T-helper 1 cell (primary cell): ENCODE results near the gene KIF23.
A peak's percentile ranks its signal among the peaks of the same experiment; 100 is the strongest.

Experiments used
- DNase-seq, 5 donors: peaks; one replicate each; pipeline ENCODE4 v3.0.0-alpha.2; 2012 to 2020

The KIF23 gene

DNA sequence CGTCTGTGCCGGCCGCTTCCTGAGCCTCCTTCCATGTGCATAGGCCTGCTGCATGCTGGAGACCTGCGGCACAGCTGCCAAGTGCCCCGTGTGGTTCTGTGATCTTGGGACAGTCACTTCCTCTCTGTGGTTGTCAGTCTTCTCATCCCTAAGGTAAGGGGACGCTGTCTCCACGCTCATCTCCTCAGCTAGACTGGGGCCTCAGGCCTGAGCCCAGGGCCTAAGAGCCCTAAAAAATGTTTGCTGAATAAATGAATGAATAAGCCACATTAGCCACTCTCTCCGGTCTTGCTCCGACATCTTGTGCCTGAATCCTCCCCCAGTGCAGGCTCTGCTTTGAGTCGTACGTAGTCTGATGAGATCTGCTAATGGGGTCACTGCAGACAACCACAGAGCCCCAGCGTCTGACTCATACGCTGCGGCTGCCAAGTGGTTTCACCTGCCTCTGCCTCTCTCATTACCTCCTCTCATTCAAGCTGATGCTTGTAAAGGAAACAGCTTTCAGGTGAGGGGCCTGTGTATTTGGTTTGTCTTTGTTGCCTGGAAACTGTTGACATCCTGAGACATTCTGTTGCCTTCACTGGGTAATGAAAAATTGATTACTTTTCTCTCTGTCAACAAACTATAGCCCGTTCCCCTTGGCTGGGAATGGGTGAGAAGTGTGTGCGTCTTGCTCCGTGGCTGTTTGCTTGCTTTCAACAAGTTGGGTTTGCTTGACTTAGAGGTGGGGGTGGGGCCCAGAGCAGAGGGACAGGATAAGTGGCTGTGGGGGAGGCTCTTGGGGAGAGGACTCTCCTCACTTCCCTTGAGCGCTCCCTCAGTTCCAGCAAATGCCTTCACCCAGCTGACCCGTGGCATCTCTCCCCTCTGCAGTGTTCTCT lies 54.3 kb downstream of the KIF23 start:
- peak; percentile 68 to 83 (median 80) for DNase-seq

DNA sequence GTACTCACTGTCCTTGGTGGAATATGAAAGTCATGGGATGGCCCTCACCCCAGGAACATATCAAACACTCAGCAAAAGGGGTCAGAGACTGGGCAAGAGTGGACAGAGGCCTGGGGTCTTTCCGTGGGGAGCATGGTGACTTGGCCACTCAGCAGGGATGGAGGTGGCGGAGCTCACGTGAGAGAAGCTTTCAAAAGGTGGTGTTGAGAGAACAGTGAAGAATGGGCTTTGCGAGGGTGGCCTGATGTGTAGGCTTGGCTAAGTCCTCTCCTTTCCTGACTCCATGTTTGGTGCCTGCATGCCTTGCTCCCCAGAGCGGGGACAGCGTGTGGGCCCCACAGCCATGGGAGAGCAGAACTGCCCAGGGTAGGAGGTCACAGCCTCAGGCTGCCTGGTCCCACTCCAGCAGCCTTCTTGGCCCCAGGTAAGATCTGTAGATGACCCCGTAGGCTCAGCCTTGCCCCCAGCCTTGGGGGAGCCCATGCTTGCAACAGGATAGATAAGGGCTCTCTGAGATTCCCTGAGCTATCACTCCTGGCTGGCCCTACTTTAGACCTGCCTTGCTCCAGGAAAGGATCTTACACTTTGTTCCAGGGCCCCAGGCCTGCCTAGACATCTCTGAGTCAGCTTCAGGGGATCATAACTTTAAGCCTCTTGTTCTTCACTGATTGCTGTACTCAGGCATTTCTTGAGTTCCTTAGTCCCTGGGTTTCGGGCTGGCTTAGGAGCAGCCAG lies 55.5 kb downstream of the KIF23 start:
- no peak for DNase-seq

DNA sequence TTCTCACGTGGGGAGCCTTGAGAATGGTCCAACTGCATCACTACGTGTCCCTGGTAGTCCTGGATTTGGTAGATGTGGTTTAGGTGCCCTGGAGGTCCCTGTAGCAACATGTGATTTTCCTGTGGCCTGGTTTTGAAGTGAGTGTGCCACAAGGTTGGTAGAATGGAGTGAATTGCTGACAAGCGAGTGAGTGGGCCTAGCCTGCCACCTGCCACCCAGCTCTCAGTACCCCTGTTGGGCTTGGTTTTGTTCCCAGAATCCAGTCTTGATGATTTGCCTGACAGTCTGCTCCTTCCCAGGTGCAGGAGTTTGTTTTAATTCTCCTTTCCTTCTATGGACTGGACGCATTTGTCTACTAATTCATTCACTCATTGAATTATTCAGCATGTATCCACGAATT lies 57.9 kb downstream of the KIF23 start:
- DNase-seq, result no peak

DNA sequence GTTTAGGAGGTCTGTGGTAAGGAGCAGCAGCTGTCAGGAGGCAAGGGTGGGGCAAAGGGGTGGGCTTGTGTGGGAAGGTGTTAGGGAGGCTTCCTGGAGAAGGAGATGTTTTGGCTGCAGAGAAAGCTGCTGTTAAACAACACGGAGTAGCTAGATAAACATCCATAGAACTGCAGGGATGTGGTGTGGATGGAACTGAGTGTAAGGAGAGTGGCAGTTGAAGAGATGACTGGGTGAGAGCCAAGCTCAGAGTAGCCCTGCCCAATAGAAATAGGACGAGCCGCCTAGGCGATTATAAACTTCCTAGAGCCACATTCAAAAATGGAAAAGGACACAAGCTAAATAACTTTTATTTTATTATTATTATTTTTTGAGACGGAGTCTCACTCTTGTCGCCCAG lies 58.4 kb downstream of the KIF23 start:
- no peak for DNase-seq

DNA sequence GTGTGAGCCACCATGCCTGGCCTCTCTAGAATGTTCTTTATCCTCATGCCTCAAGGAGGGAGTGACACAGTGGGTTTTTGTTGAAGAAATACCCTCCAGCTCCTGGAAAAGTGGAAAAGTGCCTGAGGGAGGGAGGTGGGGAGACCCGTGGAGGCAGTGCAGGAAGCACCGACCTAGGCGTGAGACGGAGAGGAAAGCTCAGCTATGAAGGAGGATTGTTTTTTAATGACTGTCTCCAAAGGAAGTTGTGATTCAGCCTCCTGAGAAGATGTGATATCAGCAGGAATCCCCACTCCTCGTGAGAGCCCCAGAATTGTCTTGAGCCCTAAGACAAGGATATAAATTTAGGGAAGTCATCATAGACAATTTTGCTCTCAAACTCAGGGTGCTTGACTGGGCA lies 60.1 kb downstream of the KIF23 start:
- DNase-seq, result no peak

DNA sequence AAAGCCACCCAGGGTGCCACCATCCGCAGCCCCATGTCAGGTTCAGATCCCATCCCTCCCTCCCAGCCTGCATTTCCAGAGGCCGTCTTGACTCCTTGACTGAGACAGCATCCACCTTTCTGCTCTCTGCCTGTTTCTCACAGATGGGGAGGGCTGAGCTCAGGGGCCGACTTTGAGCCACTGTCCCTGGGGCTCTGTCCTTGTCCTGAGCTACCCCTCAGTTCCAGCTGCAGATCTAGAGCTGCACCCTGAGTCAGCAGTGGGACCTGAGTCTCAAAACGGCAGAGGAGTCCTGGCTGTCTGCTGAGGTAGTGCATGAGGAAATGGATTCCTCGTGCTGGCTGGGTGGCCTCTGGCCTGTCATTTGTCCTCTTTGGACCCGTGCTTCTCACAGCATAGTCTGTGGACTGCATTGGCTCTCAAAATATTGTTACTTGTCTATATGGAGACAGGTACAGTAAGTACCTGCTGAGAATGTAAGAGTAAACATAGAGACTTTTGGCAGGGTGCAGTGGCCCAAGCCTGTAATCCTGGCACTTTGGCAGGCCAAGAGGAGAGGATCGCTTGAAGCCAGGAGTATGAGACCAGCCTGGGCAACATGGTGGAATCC lies 60.8 kb downstream of the KIF23 start:
- no peak for DNase-seq

DNA sequence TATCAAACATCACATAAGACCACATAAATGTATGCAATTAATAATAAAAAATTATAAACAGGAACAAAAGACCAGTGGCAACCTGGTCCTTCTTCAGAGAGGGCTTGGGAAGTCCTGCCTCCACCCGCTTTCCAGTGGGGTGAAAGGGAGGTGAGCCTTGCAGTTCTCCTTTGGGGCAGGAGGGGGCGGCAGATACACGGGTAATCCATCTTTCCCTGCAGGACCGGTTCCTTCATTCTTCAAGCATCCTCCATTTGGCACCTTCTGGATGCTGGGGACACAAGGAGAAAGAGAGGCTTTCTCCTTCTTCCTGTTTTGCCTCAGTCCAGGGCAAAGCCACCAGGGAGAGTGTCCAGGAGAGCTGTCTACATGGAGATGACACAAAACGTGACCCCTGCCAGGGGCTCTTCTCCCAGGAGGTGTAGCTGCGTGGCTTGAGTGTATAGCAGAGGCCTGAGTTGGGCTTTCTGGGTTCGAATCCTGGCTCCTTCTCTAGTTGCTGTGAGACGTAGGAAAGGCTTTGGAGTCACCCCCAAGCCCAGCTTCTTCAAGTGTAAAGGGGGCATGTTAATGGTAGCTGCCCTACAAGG lies 61.7 kb downstream of the KIF23 start:
- peak in 4 of 5 donors; percentile 47 to 73 (median 56) for DNase-seq

DNA sequence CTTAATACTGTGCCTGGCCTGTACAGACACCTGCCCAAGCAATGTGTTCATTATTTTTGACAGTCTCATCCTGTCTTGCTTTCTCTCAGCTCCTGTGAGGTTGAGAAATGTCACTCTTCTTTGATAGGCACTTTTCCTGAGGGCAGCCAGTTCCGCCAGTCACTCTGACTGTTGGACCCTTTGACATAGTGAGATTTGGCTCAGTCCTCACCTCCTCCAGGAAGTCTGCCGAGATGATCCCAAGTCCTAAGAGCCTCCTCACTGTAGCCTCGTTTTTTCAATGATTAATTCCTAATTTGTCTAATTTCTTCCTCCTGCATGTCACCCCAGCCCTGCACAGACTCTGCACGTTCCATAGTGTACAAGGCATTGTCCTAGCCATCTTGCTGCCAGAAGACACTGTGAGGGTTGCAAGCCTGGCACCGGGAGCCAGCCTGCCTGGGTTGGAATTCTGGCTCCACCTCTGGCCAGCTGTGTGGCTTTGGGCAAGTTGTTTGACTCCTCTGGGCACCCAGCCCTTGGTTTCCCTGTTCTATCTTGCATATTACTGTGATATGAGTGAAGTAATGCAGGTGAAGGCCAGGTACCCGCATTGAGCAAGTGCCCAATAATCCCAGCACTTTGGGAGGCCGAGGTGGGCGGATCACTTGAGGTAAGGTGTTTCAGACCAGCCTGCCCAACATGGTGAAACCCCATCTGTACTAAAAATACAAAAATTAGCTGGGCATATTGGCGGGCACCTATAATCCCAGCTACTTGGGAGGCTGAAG lies 62.7 kb downstream of the KIF23 start:
- DNase-seq, result no peak

DNA sequence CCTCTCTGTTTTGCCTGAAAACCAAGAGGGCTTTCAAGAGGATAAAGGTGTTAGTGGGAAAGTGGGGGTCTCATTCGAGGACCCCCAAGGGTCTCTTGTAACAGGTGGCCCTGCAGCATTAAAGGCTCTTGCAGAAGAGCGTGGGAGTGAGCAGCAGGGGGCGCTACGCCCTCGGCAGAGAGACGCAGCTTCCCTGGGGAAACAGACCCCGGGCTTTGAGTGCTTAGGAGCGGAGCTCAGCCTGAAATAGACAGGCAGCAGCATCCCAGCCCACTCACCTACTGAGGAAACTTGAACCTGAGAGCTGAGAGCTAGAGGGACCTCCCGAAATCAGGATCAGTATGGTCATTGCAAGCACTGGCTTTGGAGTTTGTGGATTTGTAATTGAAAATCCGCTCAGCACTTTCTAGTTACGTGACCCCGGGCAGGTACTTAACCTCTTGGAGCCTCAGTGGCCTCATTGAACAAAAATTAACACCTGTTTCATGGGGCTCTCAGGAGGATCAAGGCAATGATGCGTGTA lies 64.2 kb downstream of the KIF23 start:
- peak in 3 of 5 donors; percentile 28 to 33 (median 29) for DNase-seq

DNA sequence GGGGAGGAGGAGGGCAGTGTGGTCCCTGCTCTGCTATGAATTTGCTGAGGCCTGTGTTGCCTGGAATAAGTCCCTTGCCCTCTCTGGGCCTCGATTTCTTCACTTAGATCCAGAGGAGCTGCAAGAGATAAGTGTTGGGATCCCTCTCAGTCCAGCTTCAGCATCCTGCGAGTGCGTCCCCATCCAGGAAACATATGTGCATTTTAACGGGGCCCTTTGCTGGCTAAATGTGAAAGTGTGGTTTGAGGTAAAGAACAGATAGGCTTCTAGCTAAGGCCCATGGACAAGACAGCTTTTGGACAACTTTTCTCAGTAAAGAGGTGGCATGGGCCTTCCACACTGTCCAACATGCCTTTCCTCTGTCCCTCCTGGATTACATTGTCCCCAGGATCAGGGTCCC lies 64.9 kb downstream of the KIF23 start:
- DNase-seq, result no peak

DNA sequence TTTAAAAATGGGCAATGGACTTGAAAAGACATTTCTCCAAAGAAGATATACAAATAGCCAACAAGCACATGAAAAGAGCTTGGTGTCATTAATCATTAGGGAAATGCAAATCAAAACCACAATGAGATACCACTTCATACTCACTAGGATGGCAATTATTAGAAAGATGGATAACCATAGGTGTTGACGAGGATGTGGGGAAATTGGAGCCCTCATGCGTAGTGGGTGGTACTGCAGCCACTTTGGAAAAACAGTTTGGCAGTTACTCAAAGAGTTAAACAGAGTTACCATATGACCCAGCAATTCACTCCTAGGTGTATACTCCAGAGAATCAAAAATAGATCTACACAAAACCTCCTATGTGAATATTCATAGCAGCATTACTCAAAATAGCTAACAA lies 65.8 kb downstream of the KIF23 start:
- no peak for DNase-seq

DNA sequence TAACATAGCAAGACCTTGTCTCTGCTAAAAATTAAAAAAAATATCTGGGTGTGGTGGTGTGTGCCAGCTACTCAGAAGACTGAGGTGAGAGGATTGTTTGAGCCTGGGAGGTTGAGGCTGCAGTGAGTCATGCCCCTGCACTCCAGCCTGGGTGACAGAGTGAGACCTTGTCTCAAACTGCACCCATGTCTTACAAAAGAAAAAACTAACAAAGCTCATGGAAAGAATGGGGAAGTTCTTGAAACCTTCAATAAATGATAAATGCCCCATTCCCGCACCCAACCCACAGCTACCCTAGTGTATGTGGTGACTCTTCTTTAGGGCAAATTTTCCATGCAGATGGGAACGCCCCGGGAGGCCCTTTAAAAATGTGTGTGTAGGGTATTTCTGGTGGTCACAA lies 66.8 kb downstream of the KIF23 start:
- DNase-seq, result no peak

DNA sequence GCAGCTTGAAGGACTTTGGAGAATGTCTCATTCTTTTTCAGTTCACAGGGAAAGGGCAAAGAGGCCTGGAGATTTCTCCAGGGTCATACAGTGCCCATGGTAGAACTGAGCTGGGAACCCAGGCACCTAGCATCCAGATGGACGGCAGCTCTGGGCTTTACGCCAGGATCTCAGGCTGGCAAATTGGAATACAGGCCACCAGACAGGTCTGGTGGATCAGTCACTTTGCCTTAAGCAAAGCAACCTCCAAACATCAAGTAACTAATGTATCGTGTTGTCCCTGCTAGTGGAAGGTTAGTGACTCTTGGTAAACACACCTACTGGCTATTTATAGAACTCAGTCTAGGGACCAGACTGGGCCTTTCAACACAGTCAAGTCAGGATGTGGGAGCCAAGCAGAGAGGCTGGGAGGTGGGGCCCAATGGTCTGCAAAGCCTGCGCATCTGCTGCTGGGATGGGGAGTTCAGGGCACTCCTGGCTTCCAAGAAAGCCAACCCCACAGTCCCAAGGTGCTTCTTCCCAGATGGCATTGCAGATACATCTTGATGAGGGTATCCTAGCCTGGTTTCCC lies 68.6 kb downstream of the KIF23 start:
- DNase-seq, result no peak

DNA sequence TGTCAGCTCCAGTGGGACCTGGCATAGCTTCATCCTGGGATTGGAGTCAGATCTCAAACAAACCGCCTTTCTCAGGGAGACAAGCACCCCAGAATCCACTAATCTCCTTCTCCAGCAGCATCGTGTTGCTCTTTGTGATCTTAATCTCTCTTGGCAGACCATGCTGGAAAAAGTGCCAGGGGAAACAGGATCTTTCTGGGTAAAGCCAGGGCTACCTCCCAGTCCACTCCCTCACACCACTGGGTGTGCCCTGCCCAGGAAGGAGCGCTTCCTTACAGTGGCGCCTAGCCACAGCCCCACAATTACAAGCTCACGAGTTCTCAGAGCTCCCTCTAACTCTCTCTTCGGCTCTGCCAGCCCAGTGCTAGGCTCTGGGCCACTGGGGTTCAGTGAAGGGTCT lies 70.7 kb downstream of the KIF23 start:
- DNase-seq, result no peak

DNA sequence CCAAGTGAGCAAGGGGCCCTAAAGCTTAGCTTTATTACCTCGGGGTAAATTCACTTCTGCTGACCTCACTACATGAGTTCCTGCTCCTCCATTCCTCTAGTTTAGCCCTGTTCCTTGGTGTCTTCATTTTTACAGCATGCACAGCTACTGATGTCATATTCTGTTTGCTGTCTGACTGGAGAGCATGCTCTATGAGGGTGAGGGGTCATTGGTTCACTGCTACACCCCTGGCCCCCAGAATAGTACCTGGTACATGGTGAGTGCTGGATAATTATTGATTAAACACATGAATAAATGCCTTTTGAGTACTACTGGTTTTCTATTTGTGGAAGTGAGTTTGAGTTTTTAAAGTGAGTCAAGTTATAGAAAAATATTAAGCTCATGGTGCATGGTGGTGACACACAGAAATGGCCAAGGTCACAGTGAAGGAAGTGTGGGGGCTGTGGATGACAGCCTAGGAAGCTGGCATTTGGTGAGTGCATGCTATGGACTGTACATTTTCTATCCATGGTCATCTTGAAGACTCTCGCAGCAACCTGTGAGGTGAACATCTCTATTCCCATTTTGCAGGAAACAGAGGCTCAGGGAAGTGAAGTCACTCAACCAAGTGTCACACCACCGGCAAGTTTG lies 72.4 kb downstream of the KIF23 start:
- no peak for DNase-seq

DNA sequence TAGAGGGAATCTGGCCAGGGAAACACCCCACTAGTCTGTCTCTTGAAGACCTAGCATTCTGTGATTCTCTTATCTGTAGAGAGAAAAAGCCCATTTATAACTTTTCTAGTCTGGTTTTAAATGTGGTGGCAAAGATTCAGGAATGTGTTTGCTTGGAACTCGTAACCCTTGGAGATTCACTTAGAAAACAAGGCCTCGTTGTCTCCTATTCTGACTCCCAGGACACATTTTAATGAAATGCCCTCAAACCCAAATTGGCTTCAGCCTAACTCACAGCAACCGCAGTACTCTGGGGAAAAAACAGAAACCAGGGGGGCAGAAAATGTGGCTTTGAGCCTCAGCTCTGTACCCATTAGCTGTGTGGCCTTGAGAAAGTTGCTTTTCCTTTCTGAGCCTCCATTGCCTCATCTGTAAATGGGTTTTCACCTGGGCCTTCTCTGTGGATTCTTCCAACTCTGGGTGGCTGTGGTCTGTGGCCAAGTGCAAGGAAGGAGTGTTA lies 75.0 kb downstream of the KIF23 start:
- DNase-seq, result no peak

DNA sequence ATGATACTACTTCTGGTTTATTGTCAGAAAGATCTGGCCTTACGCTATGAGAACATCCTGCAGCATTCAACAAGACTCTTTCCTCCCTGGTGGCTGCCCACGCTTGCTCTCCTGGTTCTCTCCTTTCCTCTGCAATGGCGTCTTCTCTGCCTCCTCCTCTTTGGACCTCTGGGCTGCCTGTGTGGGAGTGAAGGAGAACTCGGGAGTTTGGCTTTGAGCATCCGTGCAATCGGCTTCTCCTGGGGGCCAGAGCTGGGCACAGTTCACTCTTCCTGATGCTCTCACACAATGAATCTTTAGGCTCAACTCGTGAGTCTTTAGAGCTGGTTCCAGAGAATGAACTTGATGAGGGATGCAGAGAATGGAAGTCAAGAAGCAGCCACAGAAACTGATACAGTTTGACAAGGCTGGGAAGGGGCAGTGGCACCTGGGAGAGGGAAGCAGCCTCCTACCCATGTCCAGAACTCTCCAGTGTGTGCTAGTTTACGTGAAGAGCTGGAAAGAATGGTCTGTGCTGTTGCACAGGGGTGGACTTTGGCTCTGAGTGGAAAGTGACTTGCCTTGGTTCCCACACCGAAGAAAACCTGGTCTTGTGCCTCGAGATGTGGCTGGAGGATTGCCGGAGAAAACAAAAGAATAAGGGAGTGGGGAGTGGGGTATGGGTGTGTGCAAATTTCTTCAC lies 76.3 kb downstream of the KIF23 start:
- DNase-seq, result no peak

DNA sequence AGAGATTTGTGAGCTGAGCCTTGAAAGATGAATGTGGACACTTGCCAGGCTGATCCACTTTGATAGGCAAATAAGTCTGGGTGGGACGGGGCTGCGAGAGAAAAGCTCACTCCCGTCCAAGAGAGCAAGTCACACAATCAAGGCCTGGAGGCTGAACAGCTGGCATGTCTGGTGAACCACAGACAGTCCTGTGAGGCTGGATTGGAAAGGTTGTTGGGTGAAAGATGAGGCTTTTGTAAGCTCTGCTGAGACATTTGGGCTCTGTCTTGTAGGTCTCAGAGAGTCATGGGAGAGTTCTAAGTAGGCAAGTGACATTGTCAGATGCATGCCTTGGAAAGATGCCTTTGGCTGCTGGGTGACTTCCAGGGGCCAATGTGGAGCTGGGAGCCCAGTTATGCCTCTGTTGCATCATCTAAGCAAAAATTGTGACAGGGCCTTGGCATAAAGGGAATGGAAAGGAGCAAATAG lies 76.9 kb downstream of the KIF23 start:
- DNase-seq, result no peak

DNA sequence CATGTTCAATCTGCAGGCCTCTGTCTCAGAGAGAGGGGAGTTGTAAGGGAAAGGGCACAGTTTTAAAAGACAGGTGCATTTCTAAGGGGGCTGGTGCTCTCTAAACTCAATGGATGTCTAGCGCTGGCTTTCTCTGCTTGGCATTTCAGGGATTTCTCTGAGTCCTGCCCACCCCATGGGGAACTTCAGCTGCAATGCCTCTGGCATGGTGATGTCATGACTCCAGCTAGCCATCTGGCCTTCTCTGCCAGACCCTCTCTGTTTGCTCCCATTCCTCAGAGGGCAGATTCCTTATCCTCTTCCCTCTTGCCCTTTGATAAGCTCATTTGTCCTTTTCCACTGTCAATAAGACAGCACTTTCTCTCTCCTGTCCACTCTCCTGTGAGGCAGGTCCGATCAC lies 79.3 kb downstream of the KIF23 start:
- no peak for DNase-seq

DNA sequence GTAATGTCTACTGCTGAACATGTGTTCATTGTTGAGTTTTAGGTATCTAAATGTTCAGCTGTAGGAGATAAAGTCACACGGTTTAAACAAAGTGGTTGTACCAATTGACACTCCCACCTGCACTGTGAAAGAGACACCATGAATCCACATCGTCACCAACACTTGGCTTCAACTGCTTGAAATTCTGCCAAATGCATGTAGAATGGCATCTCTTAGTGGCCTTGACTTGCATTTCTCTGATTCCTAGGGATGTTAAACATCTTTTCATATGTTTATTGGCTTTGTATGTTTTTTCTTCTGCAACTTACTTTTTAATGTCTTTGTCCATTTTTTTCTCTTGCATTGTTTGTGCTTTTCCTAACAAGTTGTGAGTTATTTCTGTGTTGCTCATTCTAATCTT lies 81.9 kb downstream of the KIF23 start:
- DNase-seq, result no peak

DNA sequence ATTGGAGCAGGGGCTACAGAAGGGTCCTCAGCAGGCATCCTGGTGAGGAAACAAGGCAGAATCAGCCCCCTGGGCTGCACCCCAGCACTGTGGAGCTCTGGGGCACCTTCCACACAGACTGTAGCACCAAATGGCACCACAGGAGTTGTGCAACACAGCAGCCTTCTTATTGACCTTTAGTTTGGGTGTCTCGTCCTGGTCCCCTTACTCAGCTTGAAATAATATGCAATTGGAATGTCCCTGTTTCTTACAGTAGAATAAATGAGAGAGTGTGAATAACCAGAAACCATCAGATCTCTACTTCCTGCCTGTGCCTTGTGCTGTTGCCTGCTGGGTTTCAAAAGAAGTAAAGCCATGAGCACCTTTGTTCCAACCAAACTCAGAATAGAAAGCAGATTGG lies 82.9 kb downstream of the KIF23 start:
- DNase-seq, result no peak
